HG02623 (cell line): Measurements from ENCODE around the gene KRTAP5-8.
"Not testable (repeated sequence)": the region's sequence is repeated elsewhere in the genome, so short reads cannot be mapped to it uniquely, and the experiment has no call there.

Source experiments
- ATAC-seq: cut with Tn5 transposase; IDR thresholded peaks from one replicate; pipeline ENCODE4 v1.9.1; 2021; ENCODE audit warnings: moderate library complexity; ENCODE audit not compliant: unreplicated experiment

The KRTAP5-8 gene

DNA sequence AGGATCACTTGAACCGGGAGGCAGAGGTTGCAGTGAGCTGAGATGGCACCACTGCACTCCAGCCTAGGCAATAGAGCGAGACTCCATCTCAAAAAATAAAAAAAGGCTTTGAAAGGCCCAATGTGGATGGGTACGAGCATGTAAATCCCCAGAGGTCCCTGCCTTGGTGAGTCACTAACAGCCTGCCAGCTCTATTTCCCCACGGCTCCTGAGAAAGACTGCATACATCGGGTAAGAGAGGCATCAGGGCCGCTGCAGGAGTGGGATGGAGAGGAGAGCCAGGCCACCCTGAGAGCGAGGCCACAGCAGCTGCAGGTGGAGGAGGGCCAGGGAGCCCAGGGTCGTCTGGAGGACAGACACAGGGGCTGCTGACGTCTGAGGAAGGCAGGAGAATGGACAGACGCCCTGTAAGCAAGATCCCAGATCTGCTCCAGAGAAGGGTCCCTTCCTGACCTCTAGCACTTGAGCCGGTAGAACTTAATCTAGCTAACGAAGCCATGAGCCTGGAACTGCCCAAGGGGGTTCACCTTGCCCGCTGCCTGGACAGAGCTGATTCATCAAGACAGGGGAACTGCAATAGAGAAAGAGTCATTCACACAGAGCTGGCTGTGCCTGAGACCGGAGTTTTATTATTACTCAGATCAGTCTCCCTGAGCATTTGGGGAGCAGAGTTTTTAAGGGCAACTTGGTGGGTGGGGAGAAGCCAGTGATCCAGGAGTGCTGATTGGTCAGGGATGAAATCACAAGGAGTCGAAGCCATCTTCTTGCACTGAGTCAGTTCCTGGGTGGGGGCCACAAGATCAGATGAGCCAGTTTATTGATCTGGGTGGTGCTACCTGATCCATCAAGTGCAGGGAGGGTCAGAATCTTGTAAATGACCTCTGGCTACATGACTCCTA lies 5.3 kb downstream of the KRTAP5-8 start:
- no peak for ATAC-seq

DNA sequence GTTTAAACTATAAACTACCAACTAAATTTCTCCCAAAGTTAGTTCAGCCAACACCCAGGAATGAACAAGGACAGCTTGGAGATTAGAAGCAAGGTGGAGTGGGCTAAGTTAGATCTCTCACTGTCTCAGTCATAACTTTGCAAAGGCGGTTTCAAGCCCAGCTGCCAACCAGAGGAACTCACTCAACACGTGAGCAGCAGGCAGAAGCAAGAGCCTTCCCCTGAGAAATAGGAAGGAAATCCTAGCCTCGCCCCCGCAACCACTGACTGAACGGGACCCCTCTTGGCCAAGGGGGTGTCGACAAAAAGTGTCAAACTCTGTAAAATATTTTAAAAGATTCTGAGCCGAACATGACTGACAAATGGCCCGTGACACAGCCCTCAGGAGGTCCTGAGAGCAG lies 6.0 kb downstream of the KRTAP5-8 start:
- ATAC-seq, result no peak

DNA sequence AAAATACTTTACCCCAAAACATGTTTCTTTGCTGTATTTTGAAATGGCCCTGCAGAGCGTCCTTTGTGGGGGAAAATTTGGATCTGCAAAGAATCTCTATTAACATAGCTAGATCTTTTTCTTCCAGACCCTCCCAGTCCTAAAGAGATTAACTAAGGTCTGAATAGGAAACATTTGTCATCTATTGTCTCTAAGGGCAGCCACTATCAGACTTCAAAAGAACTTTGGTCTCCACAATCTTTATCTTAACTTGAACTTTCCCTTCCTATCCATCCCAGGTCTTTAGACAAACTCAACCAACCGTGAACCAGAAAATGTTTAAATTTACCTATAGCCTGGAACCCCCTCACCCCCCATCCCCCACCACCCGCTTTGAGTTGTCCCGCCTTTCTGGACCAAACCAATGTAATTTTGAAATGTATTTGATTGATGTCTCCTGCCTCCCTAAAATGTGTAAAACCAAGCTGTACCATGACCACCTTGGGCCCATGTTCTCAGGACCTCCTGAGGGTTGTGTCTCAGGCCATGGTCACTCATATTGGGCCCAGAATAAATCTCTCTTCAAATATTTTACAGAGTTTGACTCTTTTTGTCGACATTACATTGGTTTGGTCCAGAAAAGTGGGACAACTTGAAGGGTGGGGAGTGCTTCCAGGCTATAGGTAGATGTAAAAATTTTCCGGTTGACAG lies 6.8 kb downstream of the KRTAP5-8 start:
- no peak for ATAC-seq

DNA sequence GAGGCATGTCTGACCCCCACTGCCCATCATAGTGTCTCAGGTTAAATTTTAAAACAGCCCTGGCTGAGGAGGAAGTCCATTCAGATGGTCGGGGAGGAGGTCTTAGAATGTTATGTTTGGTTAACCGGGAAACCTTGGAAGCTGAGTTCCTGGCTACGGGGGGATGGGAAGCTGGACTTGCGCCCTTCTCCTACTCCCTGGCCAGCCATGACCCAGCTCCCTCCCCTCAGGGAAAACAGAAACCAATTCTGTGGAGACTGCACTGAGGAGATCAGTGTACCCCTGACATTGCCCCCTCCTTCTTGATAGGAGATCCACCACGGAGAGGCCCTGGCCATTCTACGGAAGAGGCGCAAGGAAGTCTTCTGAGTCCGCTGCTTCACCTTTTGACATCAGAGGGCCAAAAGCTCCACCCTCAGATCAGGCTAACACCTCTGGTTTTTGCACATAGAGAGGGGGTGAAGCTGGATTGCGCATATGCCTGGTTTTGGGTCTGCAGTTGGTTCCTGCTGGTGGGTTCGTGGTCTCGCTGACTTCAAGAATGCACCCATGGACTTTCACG lies 7.7 kb downstream of the KRTAP5-8 start:
- ATAC-seq, result no peak

DNA sequence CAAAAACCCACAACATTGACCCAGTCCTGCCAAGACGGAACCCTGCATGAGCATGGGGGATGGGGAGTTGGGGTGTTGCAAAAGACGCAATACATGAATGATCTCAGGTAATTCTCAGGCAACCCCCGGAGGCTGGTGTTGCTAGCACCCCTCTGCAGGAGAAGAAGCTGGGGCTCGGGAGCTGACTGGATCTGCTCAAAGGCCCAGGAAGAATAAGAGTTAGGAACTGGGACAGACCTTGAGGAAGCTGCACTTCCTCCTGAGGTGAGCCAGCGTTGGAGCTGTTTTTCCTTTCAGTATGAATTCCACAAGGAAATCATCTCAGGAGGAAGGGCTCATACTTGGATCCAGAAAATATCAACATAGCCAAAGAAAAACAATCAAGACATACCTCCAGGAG lies 10.3 kb downstream of the KRTAP5-8 start, which contains the start of gene KRTAP5-9:
Gene KRTAP5-9, plus strand, starts transcription at position 301 of the 400 bp plus-strand sequence. CDS start 238 bp downstream, outside the sequence.
- ATAC-seq, result no peak

DNA sequence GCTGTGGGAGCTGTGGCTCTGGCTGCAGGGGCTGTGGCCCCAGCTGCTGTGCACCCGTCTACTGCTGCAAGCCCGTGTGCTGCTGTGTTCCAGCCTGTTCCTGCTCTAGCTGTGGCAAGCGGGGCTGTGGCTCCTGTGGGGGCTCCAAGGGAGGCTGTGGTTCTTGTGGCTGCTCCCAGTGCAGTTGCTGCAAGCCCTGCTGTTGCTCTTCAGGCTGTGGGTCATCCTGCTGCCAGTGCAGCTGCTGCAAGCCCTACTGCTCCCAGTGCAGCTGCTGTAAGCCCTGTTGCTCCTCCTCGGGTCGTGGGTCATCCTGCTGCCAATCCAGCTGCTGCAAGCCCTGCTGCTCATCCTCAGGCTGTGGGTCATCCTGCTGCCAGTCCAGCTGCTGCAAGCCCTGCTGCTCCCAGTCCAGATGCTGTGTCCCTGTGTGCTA lies 10.9 kb downstream of the KRTAP5-8 start:
- no peak for ATAC-seq

DNA sequence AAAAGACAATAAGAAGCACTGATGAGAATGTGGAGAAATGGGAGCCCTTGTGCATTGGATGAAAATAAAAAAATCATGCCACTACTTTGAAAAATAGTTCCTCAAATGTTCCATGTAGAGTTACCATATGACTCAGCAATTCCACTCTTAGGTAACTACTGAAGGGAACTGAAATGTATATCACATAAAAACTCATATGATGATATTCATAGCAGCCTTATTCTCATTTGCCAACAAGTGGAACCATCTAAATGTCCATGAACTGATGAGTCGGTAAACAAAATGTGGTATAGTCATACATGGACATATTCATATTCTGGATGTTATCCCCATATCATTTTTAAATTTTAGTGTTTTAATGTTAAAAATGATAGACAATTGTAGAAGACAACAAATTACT lies 13.9 kb downstream of the KRTAP5-8 start:
- no peak for ATAC-seq

DNA sequence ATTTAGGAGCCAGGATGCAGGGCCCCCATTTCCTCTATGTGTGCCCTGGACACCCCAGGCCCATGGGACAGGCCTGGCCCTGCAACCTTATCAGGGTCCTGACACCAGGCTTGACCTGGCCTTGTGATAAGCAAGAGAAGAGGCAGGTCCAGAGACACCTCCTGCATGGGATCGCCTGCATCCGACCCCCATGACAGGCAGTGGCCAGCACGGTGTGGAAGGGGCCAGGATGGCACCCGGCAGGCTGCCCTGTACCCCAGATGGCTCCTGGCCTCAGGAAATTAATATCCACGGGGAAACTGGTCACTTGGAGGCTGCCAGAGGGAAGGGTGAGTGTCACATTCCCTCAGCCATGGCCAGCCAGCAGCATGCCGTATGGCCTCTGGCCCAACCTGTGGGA lies 17.2 kb downstream of the KRTAP5-8 start:
- ATAC-seq, result no peak

DNA sequence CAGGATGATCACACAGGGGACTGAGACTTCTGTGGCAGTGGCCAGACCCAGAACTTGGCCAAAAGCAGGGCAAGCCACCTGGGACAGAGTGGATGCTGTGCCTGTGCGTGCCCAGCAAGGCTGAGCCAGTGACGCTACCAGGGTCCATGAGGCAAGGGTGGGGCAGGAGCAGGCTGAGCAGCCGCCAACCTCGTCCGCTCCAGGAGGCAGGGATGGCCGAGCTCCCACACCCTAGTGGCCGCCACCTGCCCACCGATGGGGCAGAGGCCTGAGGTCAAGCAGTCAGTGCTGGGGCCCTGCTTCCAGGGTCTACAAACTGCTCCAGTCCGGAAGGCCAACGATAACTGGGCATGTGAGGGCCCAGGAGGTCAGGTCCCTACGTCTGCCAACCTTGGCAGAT lies 17.7 kb downstream of the KRTAP5-8 start:
- ATAC-seq, result no peak

DNA sequence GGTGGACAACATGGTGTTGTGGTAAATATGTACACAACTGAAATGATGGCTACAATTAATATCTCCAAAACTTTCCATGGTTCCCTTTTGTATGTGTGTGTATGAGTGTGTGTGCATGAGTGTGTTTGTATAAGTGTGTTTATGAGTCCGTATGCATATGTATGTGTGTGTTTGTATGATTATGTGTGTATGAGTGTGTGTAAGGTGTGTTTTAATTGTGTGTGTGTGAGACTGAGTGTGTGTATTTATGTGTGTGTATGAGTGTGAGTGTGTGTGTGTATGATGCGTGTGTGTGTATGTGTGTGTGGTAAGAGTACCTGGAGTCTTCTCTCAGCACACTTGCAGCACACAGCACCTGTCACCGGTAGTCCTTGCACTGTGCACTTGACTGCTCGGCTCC lies 18.2 kb downstream of the KRTAP5-8 start:
- ATAC-seq, result no peak

DNA sequence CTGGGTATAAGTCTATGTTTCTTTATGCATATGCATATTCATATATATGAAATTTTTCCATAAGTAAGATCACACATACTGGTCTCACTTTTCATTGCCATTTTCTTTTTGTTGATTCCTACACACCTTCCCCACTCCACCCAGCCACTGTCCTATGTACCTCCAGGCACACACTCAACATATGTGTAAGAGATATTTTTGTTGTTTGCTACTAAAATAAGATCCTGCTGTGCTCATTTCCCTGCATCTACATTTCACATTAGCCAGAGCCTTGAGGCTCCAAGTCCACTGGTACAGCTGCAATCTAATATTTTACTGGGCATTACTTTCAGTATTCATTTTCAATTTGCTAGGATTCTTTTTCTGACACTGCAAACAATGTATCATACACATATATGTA lies 19.4 kb downstream of the KRTAP5-8 start:
- no peak for ATAC-seq

DNA sequence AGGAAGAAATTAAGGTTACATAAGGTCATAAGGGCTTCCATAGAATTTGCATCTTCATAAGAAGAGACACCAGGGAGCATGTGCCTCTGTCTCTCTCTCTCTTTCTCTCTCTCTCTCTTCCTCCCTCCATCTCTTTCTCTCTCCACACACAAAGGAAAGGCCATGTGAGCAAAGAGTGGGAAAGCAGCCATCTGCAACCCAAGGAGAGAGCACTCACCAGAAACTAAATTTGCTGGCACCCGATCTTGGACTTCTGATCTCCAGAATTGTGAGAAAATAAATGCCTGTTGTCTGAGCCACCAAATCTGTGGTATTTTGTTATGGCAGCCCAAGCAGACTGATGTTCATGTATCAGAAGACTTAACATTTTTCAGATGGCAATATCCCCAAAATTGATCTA lies 21.2 kb downstream of the KRTAP5-8 start:
- no peak for ATAC-seq

DNA sequence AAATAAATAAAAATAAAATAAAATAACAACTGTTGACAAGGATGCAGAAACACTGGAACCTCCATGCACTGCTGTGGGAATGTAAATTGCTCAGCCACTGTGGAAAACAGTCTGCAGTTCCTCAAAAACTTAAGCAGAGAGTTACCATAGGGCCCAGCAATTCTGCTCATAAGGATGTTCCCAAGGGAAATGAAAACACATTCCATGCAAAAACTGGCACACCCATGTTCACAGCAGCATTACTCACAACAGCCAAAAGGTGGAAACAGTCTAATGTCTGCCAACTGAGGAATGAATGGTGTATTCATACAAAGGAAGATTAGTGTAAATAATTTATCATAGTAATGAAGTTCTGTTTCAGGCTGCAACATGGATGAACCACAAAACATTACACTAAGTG lies 24.3 kb downstream of the KRTAP5-8 start:
- ATAC-seq, result no peak

DNA sequence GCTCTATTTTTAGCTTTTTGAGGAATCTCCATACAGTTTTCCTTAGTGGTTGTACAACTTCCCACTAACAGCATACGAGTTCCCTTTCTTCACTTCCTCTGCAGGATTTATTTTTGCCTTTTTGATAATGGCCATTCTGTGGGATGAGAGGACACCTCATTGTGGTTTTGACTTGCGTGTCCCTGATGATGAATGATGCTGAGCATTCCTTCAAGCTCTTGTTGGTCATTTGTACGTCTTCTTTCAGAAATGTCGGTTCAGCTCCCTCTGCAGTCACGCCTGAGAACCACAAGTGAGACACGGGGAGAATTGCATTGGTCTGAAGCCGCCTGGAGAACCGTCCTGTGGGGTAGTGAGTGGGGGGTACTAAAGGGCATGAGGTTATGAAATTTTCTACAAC lies 25.6 kb downstream of the KRTAP5-8 start:
- no peak for ATAC-seq

DNA sequence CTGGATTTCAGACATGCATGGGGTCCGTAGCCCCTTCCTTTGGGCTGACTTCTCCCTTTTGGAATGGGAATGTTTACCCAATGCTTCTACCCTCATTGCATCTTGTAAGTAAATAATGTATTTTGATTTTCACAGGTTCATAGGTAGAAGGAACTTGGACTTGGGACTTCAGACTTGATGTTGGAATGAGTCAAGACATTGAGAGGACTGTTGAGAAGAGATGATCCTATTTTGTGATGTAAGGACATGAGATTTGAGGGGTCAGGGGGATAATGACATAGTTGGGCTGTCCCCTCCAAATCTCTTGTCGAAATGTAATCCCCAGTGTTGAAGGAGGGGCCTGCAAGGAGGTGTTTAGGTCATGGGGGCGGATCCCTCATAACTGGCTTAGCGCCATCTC lies 26.6 kb downstream of the KRTAP5-8 start:
- no peak for ATAC-seq

DNA sequence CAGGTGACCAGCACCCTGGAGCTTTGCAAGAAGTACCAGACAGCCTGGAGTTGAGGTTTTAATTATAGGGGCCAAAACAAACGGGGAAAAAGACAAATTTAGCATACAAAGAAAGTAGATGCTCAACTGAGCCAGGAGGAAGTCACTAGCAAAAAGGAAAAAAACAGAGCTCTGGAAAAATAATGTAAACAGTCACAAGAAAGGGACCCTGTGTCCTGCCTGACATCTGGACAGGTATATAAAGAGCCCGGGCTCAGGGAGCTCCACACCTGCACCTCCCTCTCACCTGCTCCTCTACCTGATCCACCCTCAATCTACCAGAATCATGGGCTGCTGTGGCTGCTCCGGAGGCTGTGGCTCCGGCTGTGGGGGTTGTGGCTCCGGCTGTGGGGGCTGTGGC lies 27.4 kb downstream of the KRTAP5-8 start, which contains the start of gene KRTAP5-10:
Gene KRTAP5-10, plus strand, starts transcription at position 301 of the 400 bp plus-strand sequence. Its CDS starts 25 bp downstream, at position 326.
- ATAC-seq, result no peak

DNA sequence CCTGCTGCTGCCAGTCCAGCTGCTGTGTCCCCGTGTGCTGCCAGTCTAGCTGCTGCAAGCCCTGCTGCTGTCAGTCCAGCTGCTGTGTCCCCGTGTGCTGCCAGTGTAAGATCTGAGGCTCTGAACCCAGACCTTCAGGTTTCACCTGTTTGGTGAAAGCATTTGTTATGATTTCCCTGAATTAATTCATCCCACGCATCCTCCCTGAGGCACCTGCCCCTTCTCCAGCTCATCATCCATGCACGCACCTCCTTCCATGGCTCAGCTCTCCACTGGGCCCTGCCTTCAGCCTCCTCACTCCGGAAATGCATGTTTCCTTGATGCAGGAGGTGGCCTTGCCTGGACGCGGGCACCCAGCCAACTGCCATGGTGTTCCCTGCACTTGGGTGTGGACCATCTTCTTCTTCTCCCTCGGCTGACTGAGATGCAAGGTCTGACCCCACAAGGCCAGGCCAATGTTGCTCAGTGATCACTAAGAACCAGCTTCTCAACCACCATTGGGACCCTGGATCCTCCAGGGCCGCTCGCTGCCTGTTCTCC lies 28.3 kb downstream of the KRTAP5-8 start:
- ATAC-seq, result no peak

DNA sequence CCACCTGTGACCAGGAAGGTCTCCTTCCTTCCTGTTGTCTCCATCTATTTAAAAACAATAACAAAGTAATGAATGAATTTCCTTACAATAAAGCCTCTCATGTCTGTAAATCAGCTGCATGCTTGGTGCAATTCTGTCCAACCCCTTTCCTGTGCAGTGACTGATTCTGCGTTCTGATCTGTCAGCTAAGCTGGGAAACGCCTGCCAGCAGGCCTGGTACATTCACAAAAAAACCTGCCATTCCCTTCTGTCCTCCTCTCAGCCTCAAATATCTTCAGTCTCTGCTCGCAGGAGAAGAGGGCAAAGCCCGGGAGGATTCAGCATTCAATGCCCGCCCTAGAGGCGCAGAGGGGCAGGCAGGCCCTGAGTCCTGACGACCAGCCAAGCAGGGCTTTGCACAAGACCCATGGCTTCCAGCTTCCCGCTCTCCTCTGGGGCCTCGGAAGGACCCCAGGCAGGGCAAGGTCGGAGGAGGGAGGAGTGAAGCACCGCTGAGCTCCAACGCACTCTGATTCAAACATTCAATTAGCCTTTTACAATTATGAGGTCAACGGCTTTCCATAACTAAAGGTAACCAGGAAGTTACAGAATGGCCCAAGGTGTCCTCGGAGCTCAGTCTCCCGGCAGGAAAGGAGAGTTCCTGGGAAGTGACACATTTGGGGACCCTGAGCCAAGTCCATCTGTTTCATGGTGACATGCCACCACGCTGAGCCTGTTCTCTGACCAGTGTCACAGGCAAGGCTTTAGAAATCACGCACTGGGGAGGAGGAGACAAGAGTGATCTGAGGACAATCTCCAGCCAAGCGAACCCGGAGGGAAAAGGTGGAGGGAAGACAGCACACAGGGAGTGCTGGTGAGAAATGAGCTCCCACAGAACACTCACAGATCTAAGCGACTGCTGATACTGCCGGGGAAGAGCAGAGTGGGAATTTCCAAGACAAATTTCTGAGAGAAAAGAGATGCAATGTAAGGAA lies 29.1 kb downstream of the KRTAP5-8 start:
- ATAC-seq, result not testable (repeated sequence)

DNA sequence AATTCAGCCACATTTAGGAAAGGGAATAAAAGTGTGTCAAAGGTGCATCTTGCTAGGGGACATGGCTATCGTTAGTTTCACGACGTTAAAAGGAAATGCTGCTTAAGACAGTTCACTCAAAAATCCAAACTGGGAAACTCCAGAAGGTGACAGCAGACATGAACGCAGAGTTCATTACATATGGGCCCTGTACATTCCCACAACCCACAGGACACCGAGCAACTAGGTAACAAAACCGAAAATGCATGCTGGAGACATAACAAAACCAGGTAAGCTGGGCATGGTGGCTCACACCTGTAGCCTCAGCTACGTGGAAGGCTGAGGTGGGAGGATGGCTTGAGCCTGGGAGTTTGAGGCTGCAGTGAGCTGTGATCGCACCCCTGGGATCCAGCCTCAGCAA lies 29.8 kb downstream of the KRTAP5-8 start:
- not testable (repeated sequence) for ATAC-seq

DNA sequence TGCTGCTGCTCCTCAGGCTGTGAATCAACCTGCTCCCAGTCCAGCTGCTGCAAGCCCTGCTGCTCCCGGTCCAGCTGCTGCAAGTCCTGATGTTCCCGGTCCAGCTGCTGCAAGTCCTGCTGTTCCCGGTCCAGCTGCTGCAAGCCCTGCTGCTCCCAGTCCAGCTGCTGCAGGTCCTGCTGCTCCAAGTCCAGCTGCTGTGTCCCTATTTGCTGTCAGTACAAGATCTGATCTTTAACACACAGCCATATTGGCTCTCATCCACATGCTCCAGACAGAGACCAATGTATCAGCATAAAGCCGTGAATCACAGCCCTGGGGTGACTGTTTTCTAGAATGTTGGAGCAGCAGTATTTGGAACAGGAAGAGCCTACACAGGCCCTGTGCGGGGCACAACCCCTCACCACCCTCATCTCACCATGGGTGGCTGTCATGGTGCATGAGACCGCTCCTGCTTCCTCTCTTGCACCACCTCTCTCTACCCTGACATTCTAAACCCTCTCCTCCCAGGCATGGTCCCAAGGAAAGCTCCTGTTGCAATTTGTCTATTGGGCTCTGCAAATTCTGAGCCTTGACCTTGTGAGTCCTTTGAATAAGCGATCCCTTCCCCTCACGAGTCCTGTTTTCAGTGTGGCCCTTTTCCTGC lies 31.0 kb downstream of the KRTAP5-8 start:
- ATAC-seq, result no peak
